NK-92 treated with Interleukin-12 subunit alpha and Interleukin-12 subunit beta, amount 100 ng/mL, for 24 hours (cell line): ENCODE data around the gene B4GALNT4.
"Not testable (repeated sequence)": the region's sequence is repeated elsewhere in the genome, so short reads cannot be mapped to it uniquely, and the experiment has no call there.

Source experiments
- DNase-seq: peaks from one replicate; lab custom pipeline; 2025; lab: John Stamatoyannopoulos, UW

B4GALNT4 gene

DNA sequence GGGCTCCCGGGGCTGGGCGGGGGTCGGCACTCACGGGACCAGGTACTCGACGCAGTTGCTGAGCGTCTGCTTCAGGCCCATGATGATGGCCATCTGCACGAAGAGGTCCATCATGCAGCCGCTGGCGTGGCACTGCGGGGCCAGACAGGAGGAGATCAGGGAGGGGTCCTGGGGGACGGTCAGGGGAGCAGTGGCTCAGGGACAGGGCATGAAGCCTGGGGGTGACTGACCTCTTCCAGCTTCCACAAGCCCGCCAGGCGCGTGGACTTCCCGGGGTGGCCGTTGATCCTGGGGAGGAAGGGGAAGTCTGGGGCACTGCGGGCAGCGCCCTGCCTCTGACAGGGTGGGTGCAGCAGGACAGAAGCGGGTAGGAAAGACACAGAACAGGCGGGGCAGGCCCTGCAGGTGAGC lies 51.6 kb downstream of the B4GALNT4 start:
- DNase-seq, result no peak

DNA sequence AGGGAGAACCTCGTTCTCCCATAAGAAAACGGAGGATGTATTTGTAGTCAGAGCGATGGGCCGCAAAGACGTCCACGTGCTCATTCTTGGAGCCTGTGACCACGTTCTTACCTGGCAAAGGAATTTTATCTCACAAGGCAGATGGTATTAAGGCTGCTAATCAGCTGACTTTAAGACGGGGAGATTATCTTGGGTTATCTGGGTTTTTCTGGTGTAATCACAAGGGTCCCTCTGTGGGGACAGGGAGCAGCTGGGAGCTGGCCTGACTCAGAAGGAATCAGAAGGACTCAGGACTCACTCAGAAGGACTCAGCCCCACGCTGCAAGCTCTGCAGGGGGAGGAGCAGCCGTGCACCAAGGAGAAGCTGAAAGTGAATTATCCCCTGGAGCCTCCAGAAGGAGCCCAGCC lies 53.0 kb downstream of the B4GALNT4 start:
- no peak for DNase-seq

- no peak for DNase-seq
Observed at GRCh38 chr11:424232-424631, 54.9 kb downstream of the B4GALNT4 start.

DNA sequence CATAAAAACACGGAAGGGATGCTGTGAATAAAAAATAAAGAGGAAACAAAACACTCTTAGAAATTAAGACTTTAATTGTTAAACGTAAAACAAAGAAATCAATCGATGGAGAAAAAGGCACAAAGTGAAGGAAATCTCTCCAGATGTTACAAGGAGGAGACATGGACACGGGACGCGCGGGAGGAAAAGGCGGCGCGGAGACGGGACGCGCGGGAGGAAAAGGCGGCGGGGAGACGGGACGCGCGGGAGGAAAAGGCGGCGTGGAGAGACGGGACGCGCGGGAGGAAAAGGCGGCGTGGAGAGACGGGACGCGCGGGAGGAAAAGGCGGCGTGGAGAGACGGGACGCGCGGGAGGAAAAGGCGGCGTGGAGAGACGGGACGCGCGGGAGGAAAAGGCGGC lies 55.5 kb downstream of the B4GALNT4 start:
- DNase-seq, result not testable (repeated sequence)

DNA sequence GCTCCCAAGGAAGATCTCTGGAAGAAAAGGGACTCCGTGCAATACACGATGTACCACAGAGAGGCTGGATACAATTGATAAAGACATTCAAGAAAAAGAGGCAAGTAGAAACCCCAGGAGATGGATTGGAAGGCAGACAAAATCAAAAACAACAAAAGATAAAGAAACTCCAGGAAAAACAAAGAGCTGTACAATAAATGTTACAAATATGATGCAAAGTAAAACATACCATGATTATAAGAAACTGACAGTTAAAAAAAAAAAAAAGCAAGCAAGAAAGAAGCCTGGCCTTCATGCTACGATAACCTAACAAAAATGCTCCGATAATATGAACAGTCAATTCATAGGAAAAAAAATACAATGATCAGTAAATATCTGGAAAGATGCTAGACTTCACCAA lies 56.0 kb downstream of the B4GALNT4 start:
- DNase-seq, result no peak

DNA sequence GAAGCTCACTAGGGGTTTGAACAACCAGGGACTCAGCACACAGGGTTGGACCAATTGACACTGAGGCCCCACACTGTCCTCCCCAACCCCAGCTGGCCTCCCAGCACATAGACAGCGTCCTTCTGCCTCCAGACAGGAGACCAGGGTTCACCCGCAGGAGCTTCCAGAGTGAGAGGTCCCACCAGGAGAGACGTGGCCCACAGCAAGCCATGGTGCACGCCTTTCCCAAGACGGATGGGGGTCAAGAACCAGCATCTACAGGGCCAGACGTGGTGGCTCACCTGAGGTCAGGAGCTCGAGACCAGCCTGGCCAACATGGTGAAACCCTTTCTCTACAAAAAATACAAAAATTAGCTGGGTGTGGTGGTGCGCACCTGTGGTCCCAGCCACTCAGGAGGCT lies 57.6 kb downstream of the B4GALNT4 start:
- no peak for DNase-seq

- no peak for DNase-seq
Observed at GRCh38 chr11:428295-428694, 59.0 kb downstream of the B4GALNT4 start.

DNA sequence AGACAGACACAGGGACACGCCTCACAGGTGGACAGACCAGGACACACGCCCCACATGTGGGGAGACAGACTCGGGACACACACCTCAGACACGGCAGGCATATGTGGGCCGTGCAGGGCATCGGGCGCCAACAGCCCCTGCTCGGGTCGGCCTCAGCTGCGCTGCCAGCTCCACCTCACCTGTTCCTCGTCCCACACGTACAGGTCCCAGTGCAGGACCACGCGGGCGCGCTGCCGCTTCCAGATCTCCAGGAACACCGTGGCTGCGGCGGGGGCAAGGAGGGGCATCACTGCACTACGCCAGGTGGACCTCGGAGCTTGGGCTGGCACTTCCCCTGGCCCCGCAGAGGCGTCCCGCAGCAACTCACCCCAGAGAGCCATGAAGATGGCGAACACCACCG lies 60.1 kb downstream of the B4GALNT4 start:
- DNase-seq, result no peak

DNA sequence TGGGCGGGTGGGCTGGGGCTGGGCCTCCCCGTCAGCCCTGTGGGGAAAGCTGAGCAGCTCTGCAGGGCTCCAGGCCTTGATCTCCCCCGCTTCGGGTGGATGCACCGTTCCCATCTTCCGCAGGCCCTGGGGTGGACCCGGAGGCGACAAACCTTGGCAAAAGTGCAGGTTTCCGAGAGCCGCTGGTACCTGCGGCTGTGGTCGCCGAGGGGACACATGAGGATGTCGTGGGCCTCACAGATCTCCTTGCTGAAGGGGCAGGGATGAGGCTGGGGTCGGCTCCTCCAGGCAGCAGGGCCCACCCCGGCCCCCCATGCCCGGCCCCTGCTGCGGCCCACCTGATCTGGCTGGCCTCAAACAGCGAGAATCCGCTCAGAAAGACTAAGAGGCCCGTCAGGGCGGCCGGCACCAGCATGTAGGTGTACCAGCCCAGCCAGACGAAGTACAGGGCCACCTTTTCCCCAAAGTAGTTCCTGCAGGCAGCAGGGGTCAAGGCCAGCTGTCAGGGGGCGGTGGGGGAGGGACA lies 60.7 kb downstream of the B4GALNT4 start:
- DNase-seq, result no peak
